ENCODE measurements around the gene LRRC56. TPM values are rescaled to one million over a fixed set of nuclear protein-coding genes. Genes with fewer than 3 reads are reported as not detected.

The LRRC56 gene
- total and polyA plus RNA-seq, 2 donors (not counting 1 experiment from before 2014, with no cell fraction given) = 11.8 to 15.8 TPM

DNA sequence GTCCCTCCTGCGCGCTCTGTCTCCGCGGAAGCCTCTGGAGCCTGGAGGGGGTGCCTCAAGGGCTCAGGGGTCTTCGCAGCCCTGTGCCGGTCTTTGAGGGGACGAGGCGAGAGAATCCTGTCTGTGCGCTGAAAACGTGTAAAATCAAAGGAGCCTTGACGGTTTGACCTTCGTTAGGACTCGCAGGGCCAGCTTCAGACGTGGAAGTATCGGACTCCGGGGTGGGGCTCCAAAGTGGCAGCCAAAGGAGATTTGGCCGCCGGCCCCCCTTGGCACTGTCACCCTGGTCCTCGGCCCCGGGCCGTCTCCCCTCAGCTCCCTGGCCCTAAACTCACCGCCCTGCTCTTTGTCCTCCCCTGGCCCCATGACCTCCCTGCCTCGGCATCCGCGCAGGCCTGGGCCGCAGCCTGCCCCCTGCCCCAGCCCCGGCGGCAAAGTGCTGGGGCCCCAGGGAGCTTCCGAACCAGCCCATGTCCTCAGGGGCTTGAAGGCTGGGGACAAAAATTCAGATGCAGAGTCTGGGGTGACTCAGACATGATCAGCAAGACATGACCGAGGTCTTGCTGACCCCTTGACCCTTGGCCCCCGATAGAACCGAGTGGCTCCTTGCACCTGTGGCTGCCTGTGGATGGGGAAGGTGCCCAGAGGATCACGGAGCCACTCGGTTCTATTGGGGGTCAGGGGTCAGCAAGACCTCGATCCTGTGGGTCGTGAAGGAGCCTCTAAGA is 32.0 kb downstream of the LRRC56 start:
- Histone ChIP-seq H4K20me1 (ENCODE audit: control insufficient read depth, insufficient read depth, low read length, poor library complexity, severe bottlenecking) (no peaks in the 10 kb centered on the region), H3K9me3 (ENCODE audit: control extremely low read depth in 1 of 3, control insufficient read depth in 2 of 3, insufficient read depth in 1 of 3, low read length in 2 of 3) (no peaks in the 10 kb centered on the region), H3K27ac (ENCODE audit: low read length in 2 of 2) (peak overlapping the region; percentile 50 to 67), H3K4me1 (ENCODE audit: control insufficient read depth in 2 of 2, insufficient read depth in 2 of 2, low read length in 2 of 2) (peaks cover 10 to 13% of the 10 kb centered on the region in 2 donors), H3K4me3 (ENCODE audit: control extremely low read depth in 1 of 5, extremely low read depth in 1 of 5, insufficient read depth in 1 of 5, low read depth in 2 of 5, low read length in 4 of 5) (peak overlapping the region; percentile 30 to 85 (median 68)), H2AFZ (ENCODE audit: insufficient read depth, low read depth, low read length, poor library complexity, severe bottlenecking) (peak overlapping the region; percentile 74), H3K27me3 (replicated peaks in 1 of 4; ENCODE audit: control extremely low read depth in 1 of 4, control insufficient read depth in 3 of 4, insufficient read depth in 4 of 4, low read length in 3 of 4) (peaks cover 0 to 9% (median 4%) of the 10 kb centered on the region in 4 experiments), H3K79me2 (ENCODE audit: control insufficient read depth, insufficient read depth, low read length) (no peaks in the 10 kb centered on the region), H3K4me2 (replicated peaks; ENCODE audit: low read depth, low read length, poor library complexity, severe bottlenecking) (peak overlapping the region; percentile 97), H3K9ac (ENCODE audit: low read length) (peak overlapping the region; percentile 81), H3K36me3 (replicated peaks in 1 of 2; ENCODE audit: control extremely low read depth in 1 of 2, control insufficient read depth in 1 of 2, extremely low read depth in 1 of 2, insufficient read depth in 2 of 2, low read length in 1 of 2) (no peaks in the 10 kb centered on the region)
- ChIA-PET CTCF (interaction anchor here (1.4 to 1.7 kb wide), 2 partner anchors 8 to 15 kb away, joined by 4 read pairs; no protein-coding TSS in a partner anchor), POLR2A (interaction anchor here (0.6 to 2.1 kb wide), 2 partner anchors 33 to 127 kb away, joined by 4 to 10 read pairs; partner anchors contain the start of gene HRAS)
- peaks cover 6% of the 10 kb centered on the region for H3K4me1 Mint-ChIP-seq
- ATAC-seq (ENCODE audit: low read depth) = no peak
- WGBS (ENCODE audit: insufficient coverage) = 48% methylated on average over 36 of the region's 36 CpGs
- peak overlapping the region; percentile 83 for H3K4me3 Mint-ChIP-seq
- no peak for DNase-seq
- intact Hi-C loops (cut with micrococcal nuclease) = loop anchor here (2.0 to 5.0 kb wide), 4 partner anchors 33 to 128 kb away; partner anchors contain the start of genes DEAF1, LRRC56, RNH1 and TMEM80
- peaks cover 5% of the 10 kb centered on the region for H3K27me3 Mint-ChIP-seq
- TF ChIP-seq EZH2 (IDR thresholded peaks at IDR 0.05; ENCODE audit: borderline replicate concordance, insufficient read depth, low read depth, low read length, poor library complexity, severe bottlenecking) = no peak
- TF ChIP-seq, protein P1, sequence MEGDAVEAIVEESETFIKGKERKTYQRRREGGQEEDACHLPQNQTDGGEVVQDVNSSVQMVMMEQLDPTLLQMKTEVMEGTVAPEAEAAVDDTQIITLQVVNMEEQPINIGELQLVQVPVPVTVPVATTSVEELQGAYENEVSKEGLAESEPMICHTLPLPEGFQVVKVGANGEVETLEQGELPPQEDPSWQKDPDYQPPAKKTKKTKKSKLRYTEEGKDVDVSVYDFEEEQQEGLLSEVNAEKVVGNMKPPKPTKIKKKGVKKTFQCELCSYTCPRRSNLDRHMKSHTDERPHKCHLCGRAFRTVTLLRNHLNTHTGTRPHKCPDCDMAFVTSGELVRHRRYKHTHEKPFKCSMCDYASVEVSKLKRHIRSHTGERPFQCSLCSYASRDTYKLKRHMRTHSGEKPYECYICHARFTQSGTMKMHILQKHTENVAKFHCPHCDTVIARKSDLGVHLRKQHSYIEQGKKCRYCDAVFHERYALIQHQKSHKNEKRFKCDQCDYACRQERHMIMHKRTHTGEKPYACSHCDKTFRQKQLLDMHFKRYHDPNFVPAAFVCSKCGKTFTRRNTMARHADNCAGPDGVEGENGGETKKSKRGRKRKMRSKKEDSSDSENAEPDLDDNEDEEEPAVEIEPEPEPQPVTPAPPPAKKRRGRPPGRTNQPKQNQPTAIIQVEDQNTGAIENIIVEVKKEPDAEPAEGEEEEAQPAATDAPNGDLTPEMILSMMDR (IDR thresholded peaks at IDR 0.05) = no peak
- H3K9me3 Mint-ChIP-seq (ENCODE audit: insufficient read depth) = no peaks in the 10 kb centered on the region
- peak overlapping the region; percentile 81 for H3K27ac Mint-ChIP-seq

DNA sequence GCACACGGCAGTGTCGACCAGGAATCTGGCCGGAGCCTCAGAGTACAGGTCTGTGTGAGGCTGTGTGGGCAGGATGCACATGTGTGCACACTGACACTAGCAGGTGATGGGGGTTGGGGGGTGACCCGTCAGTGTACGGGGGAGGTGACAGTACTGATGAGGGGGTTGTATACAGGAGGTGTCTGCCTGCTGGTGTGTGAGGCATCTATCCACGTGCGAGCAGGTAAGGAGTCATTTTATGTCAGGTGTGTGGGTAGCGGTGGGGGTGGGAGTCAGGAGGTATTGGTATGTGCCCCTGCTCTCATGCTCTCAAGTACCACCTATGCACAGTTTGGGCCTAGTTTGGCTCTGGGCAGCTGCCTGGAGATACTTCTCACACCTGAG is 34.5 kb downstream of the LRRC56 start:
- peaks cover 15% of the 10 kb centered on the region for H3K27me3 Mint-ChIP-seq
- CTCF ChIA-PET = no interaction called here
- H3K27me3 ChIP-seq (replicated peaks in 1 of 4; ENCODE audit: control extremely low read depth in 1 of 4, control insufficient read depth in 3 of 4, insufficient read depth in 4 of 4, low read length in 3 of 4) = peaks cover 0 to 18% (median 9%) of the 10 kb centered on the region in 4 experiments
- H2AFZ ChIP-seq (ENCODE audit: insufficient read depth, low read depth, low read length, poor library complexity, severe bottlenecking) = no peak overlapping the region
- POLR2A ChIA-PET = no interaction called here
- H3K4me1 Mint-ChIP-seq = peaks cover 16% of the 10 kb centered on the region
- no peak overlapping the region for H3K4me3 ChIP-seq (ENCODE audit: control extremely low read depth in 1 of 5, extremely low read depth in 1 of 5, insufficient read depth in 1 of 5, low read depth in 2 of 5, low read length in 4 of 5)
- intact Hi-C loops (cut with micrococcal nuclease) = loop anchor here (10.0 kb wide), 1 partner anchor 813 kb away; the partner anchor contains the start of gene BRSK2
- peaks cover 0 to 3% (median 0%) of the 10 kb centered on the region in 3 donors for H3K9me3 ChIP-seq (ENCODE audit: control extremely low read depth in 1 of 3, control insufficient read depth in 2 of 3, insufficient read depth in 1 of 3, low read length in 2 of 3)
- H3K4me2 ChIP-seq (replicated peaks; ENCODE audit: low read depth, low read length, poor library complexity, severe bottlenecking) = no peak overlapping the region
- H3K4me1 ChIP-seq (ENCODE audit: control insufficient read depth in 2 of 2, insufficient read depth in 2 of 2, low read length in 2 of 2) = peaks cover 20 to 22% of the 10 kb centered on the region in 2 donors
- ATAC-seq (ENCODE audit: low read depth) = no peak
- TF ChIP-seq, protein P1 (IDR thresholded peaks at IDR 0.05) = no peak
- TF ChIP-seq EZH2 (IDR thresholded peaks at IDR 0.05; ENCODE audit: borderline replicate concordance, insufficient read depth, low read depth, low read length, poor library complexity, severe bottlenecking) = no peak
- no peak for DNase-seq
- H3K36me3 ChIP-seq (replicated peaks in 1 of 2; ENCODE audit: control extremely low read depth in 1 of 2, control insufficient read depth in 1 of 2, extremely low read depth in 1 of 2, insufficient read depth in 2 of 2, low read length in 1 of 2) = no peaks in the 10 kb centered on the region
- no peaks in the 10 kb centered on the region for H3K9me3 Mint-ChIP-seq (ENCODE audit: insufficient read depth)
- peaks cover 1% of the 10 kb centered on the region for H3K79me2 ChIP-seq (ENCODE audit: control insufficient read depth, insufficient read depth, low read length)
- H3K27ac ChIP-seq (ENCODE audit: low read length in 2 of 2) = no peak overlapping the region
- no peak overlapping the region for H3K27ac Mint-ChIP-seq
- 81% methylated on average over 8 of the region's 8 CpGs for WGBS (ENCODE audit: insufficient coverage)
- H3K4me3 Mint-ChIP-seq = no peak overlapping the region
- H4K20me1 ChIP-seq (ENCODE audit: control insufficient read depth, insufficient read depth, low read length, poor library complexity, severe bottlenecking) = peaks cover 9% of the 10 kb centered on the region
- H3K9ac ChIP-seq (ENCODE audit: low read length) = no peak overlapping the region

Measured in B cell (primary cell).